H9 (cell line): ENCODE results near the gene UTP3. TPM values are rescaled to one million over a fixed set of nuclear protein-coding genes. Genes with fewer than 3 reads are reported as not detected.
A peak's percentile ranks its signal among the peaks of the same experiment; 100 is the strongest.

Source experiments
- DNase-seq: peaks from one replicate; pipeline ENCODE4 v3.0.0-alpha.2; 2017
- H2AFZ ChIP-seq: one replicate; pipeline ENCODE4 v1.6.1; 2013; ENCODE audit warnings: mild to moderate bottlenecking, low read length, control low read depth, moderate library complexity
- H2AK5ac ChIP-seq: 2 replicates; pipeline ENCODE4 v1.6.1; 2013; ENCODE audit warnings: low read length, control low read depth, mixed read lengths; ENCODE audit not compliant: insufficient read length
- H2BK120ac ChIP-seq: one replicate; pipeline ENCODE4 v1.6.1; 2013; ENCODE audit warnings: low read depth, mild to moderate bottlenecking, low read length, control low read depth, inconsistent platforms; ENCODE audit not compliant: poor library complexity, severe bottlenecking
- H2BK12ac ChIP-seq: 2 replicates; pipeline ENCODE4 v1.6.1; 2013; ENCODE audit warnings: low read length, control low read depth, mixed read lengths, low read depth; ENCODE audit not compliant: insufficient read length
- H2BK15ac ChIP-seq: 2 replicates; pipeline ENCODE4 v1.6.1; 2013; ENCODE audit warnings: low read depth, low read length, control low read depth
- H2BK20ac ChIP-seq: one replicate; pipeline ENCODE4 v1.6.1; 2013; ENCODE audit warnings: low read depth, mild to moderate bottlenecking, low read length, control low read depth, inconsistent platforms; ENCODE audit not compliant: poor library complexity, severe bottlenecking
- H2BK5ac ChIP-seq: 2 replicates; pipeline ENCODE4 v1.6.1; 2013; ENCODE audit warnings: low read length, control low read depth, mixed read lengths; ENCODE audit not compliant: insufficient read length
- H3K14ac ChIP-seq: 2 replicates; pipeline ENCODE4 v1.6.1; 2013; ENCODE audit warnings: low read length, control low read depth; ENCODE audit not compliant: insufficient read depth
- H3K18ac ChIP-seq: 2 replicates; pipeline ENCODE4 v1.6.1; 2013; ENCODE audit warnings: low read depth, mild to moderate bottlenecking, mixed read lengths, low read length, control low read depth; ENCODE audit not compliant: insufficient read length
- H3K23ac ChIP-seq: 2 replicates; pipeline ENCODE4 v1.6.1; 2013; ENCODE audit warnings: low read length, control low read depth, mixed read lengths, low read depth; ENCODE audit not compliant: insufficient read length
- H3K23me2 ChIP-seq: 2 replicates; pipeline ENCODE4 v1.6.1; 2013; ENCODE audit warnings: low read depth, mild to moderate bottlenecking, mixed read lengths, low read length, control low read depth; ENCODE audit not compliant: insufficient read length, poor library complexity, severe bottlenecking
- H3K27ac ChIP-seq: 2 replicates; pipeline ENCODE4 v1.5.1; 2013; ENCODE audit warnings: low read length, control low read depth, mixed read lengths, low read depth; ENCODE audit not compliant: insufficient read length
- H3K27me3 ChIP-seq: 2 replicates; pipeline ENCODE4 v1.6.1; 2013; ENCODE audit warnings: low read length, control low read depth, inconsistent platforms; ENCODE audit not compliant: insufficient read depth
- H3K4ac ChIP-seq: 2 replicates; pipeline ENCODE4 v1.6.1; 2013; ENCODE audit warnings: low read depth, mild to moderate bottlenecking, control low read depth, inconsistent platforms, low read length, moderate library complexity
- H3K4me1 ChIP-seq: 2 replicates; pipeline ENCODE4 v1.6.1; 2013; ENCODE audit warnings: low read length, control low read depth, inconsistent platforms; ENCODE audit not compliant: insufficient read depth
- H3K4me2 ChIP-seq: 2 replicates; pipeline ENCODE4 v1.6.1; 2013; ENCODE audit warnings: low read length, control low read depth, mixed read lengths; ENCODE audit not compliant: insufficient read length, insufficient read depth
- H3K56ac ChIP-seq: 2 replicates; pipeline ENCODE4 v1.6.1; 2013; ENCODE audit warnings: low read depth, mild to moderate bottlenecking, mixed read lengths, low read length, control low read depth; ENCODE audit not compliant: insufficient read length
- H3K79me1 ChIP-seq: 2 replicates; pipeline ENCODE4 v1.6.1; 2013; ENCODE audit warnings: low read depth, mild to moderate bottlenecking, moderate library complexity, low read length, control low read depth, inconsistent platforms; ENCODE audit not compliant: insufficient read depth, poor library complexity, severe bottlenecking
- H3K79me2 ChIP-seq: 2 replicates; pipeline ENCODE4 v1.6.1; 2013; ENCODE audit warnings: low read length, control low read depth, inconsistent platforms; ENCODE audit not compliant: insufficient read depth
- H3K9ac ChIP-seq: 2 replicates; pipeline ENCODE4 v1.6.1; 2013; ENCODE audit warnings: low read length, control low read depth, mixed read lengths; ENCODE audit not compliant: insufficient read length; ENCODE audit errors: extremely low read depth
- H3K9me3 ChIP-seq: one replicate; pipeline ENCODE4 v1.6.1; 2013; ENCODE audit warnings: low read depth, low read length, inconsistent platforms; ENCODE audit not compliant: control insufficient read depth
- H3T11ph ChIP-seq: one replicate; pipeline ENCODE4 v1.6.1; 2013; ENCODE audit warnings: mild to moderate bottlenecking, low read length, control low read depth, inconsistent platforms
- H4K20me1 ChIP-seq: one replicate; pipeline ENCODE4 v1.6.1; 2013; ENCODE audit not compliant: control insufficient read depth, insufficient read length, insufficient read depth
- H4K5ac ChIP-seq: 2 replicates; pipeline ENCODE4 v1.6.1; 2013; ENCODE audit warnings: low read depth, mild to moderate bottlenecking, mixed read lengths, low read length, control low read depth; ENCODE audit not compliant: insufficient read length
- H4K8ac ChIP-seq: replicated peaks from 2 replicates; pipeline ENCODE4 v1.6.1; 2013; ENCODE audit warnings: low read length, control low read depth, mixed read lengths, low read depth; ENCODE audit not compliant: insufficient read length
- H4K91ac ChIP-seq: 2 replicates; pipeline ENCODE4 v1.6.1; 2013; ENCODE audit warnings: low read depth, mild to moderate bottlenecking, moderate library complexity, mixed read lengths, low read length, control low read depth; ENCODE audit not compliant: insufficient read length
- H3K27ac Mint-ChIP-seq, 3 experiments: 2 replicates in 2 of 3; 3 replicates in 1 of 3; pipeline ENCODE4 v1.8.0; 2020 to 2021; ENCODE audit warnings: mixed read lengths in 3 of 3, mild to moderate bottlenecking in 1 of 3, moderate library complexity in 1 of 3
- H3K27me3 Mint-ChIP-seq: 2 replicates; pipeline ENCODE4 v1.8.0; 2021; ENCODE audit warnings: low read depth, mild to moderate bottlenecking, moderate library complexity, mixed read lengths
- H3K36me3 Mint-ChIP-seq, 3 experiments: 2 replicates in 2 of 3; 3 replicates in 1 of 3; pipeline ENCODE4 v1.8.0; 2020 to 2021; ENCODE audit warnings: low read depth in 3 of 3, mixed read lengths in 3 of 3; ENCODE audit not compliant: insufficient read depth in 1 of 3
- H3K4me1 Mint-ChIP-seq, 2 experiments: 2 replicates each; pipeline ENCODE4 v1.8.0; 2020; ENCODE audit warnings: mixed read lengths in 2 of 2
- H3K4me3 Mint-ChIP-seq, 2 experiments: 2 replicates in 1 of 2; 3 replicates in 1 of 2; pipeline ENCODE4 v1.8.0; 2020 to 2021; ENCODE audit warnings: mild to moderate bottlenecking in 2 of 2, mixed read lengths in 2 of 2, moderate library complexity in 1 of 2
- H3K9me3 Mint-ChIP-seq, 2 experiments: 2 replicates in 1 of 2; 3 replicates in 1 of 2; pipeline ENCODE4 v1.8.0; 2020; ENCODE audit warnings: mild to moderate bottlenecking in 2 of 2, mixed read lengths in 2 of 2, moderate library complexity in 1 of 2
- CTCF ChIP-seq: fragments of 200-600 bp; sonication (generic); conservative IDR thresholded peaks from 3 replicates; pipeline ENCODE4 v1.8.0; 2021; ENCODE audit warnings: antibody characterized with exemption, mild to moderate bottlenecking
- WGBS: extraction: QIAGEN DNeasy Blood & Tissue Kit; methylation state at CpG from one replicate; pipeline ENCODE4 v1.1.7; 2013; ENCODE audit warnings: missing lambda C conversion rate, low lambda C conversion rate, mixed read lengths; ENCODE audit not compliant: insufficient read length; ENCODE audit errors: extremely low coverage; 5-methylcytosine and 5-hydroxymethylcytosine counted together
- total RNA-seq: library from RNA; stranded (reverse); gene quantifications from 2 replicates; pipeline ENCODE4 v1.2.1, GENCODE V29; 2021

Gene UTP3
- total RNA-seq, 1 experiment from 2014 or later = 49.3 TPM

DNA sequence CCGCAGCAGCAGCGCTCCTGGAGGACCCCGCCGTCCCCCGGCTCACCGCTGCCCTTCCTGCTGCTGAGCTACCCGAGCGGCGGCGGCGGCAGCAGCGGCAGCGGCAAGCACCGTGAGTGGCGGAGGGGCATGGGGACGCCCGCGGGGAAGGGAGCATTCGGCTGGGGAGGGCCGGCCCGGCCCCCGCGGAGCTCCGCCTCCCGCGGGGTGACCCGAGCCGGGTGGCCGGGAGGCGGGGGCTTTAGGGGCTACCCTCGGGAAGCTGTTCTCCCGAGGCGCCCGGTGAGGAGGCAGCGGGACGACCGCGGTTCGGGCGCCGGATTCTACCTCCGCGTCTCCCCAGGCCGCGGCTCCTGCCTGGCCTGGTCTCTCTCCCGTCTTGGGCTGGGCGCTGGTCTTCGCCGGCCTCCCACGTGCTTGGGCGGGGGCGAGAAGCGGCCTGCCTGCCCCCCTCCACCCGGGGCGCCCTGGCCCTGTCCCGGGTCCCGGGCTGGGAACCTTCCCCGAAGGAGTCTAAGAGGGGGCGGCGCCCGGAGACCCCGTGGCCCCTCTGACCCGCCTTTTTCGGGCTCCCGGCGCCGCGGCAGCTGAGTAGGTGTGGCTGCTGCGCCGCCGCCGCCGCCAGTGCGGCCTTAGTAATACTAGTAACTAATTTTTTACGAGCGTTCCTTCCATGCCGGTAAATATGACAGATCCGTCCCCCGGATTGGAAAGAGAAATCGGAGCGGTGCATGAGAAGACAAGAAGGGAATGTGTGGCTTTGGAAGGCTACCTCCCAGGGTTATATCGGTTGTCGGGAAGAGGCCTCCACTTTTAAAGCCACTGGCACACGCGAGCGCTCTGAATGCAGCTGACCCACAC, 17.1 kb downstream of the UTP3 start:
- H2BK120ac ChIP-seq = no peak overlapping the region
- H3K4me2 ChIP-seq = peak overlapping the region; percentile 80
- no peak overlapping the region for H2BK5ac ChIP-seq
- WGBS = no CpG with 5 or more reads among the region's 86 CpGs
- H3K27ac Mint-ChIP-seq = peak overlapping the region in 2 of 3 experiments; percentile 63 to 78; a peak in 2 of 7 replicates
- no peak overlapping the region for H2AFZ ChIP-seq
- H2BK15ac ChIP-seq = no peak overlapping the region
- no peak overlapping the region for H4K5ac ChIP-seq
- peak overlapping the region; percentile 86 to 90 for H3K4me3 Mint-ChIP-seq
- H3K27me3 Mint-ChIP-seq = no peaks in the 10 kb centered on the region
- no peak overlapping the region for H3K4ac ChIP-seq
- peak overlapping the region; percentile 21 for H3K18ac ChIP-seq
- H4K8ac ChIP-seq = no peak overlapping the region
- no peaks in the 10 kb centered on the region for H3K9me3 ChIP-seq
- no peaks in the 10 kb centered on the region for H3K9me3 Mint-ChIP-seq
- DNase-seq = peak; percentile 73
- no peak overlapping the region; the same call in 1 of the 2 replicates for H3K14ac ChIP-seq
- no peaks in the 10 kb centered on the region for H3K79me2 ChIP-seq
- H2BK12ac ChIP-seq = no peak overlapping the region
- peaks cover 24 to 25% of the 10 kb centered on the region in 2 experiments for H3K4me1 Mint-ChIP-seq
- H3K56ac ChIP-seq = no peak overlapping the region
- peak overlapping the region; percentile 37 for H3K9ac ChIP-seq
- no peak overlapping the region for H4K91ac ChIP-seq
- no peaks in the 10 kb centered on the region for H3K23me2 ChIP-seq
- H3K27ac ChIP-seq = no peak overlapping the region
- no peaks in the 10 kb centered on the region for H3K27me3 ChIP-seq
- TF ChIP-seq CTCF = no peak
- H3T11ph ChIP-seq = no peak overlapping the region
- no peaks in the 10 kb centered on the region for H3K79me1 ChIP-seq
- H4K20me1 ChIP-seq = no peaks in the 10 kb centered on the region
- H2AK5ac ChIP-seq = no peak overlapping the region
- H3K23ac ChIP-seq = no peak overlapping the region
- H3K4me1 ChIP-seq = no peaks in the 10 kb centered on the region; the same call in 1 of the 2 replicates
- H2BK20ac ChIP-seq = no peak overlapping the region
- no peaks in the 10 kb centered on the region; a peak in 1 of 7 replicates for H3K36me3 Mint-ChIP-seq
